OCI-LY1 (cell line): ENCODE measurements around the gene NPIPB2.

Experiments
- H2AFZ ChIP-seq: fragments of 200-600 bp; sonication (generic), shearing (Covaris generic); 2 replicates; pipeline ENCODE4 v1.6.0; 2014; ENCODE audit warnings: antibody characterized with exemption, mild to moderate bottlenecking, low read length
- H3F3A ChIP-seq: fragments of 200-600 bp; sonication (generic), shearing (Covaris generic); 2 replicates; pipeline ENCODE4 v1.6.0; 2014; ENCODE audit warnings: mild to moderate bottlenecking, antibody characterized with exemption, low read length, moderate library complexity; ENCODE audit not compliant: insufficient read depth
- H3K27ac ChIP-seq: fragments of 200-600 bp; sonication (generic); 2 replicates; pipeline ENCODE4 v1.5.1; 2014; ENCODE audit warnings: low read length, mixed run types, mild to moderate bottlenecking, low read depth; ENCODE audit not compliant: poor library complexity, severe bottlenecking
- H3K27me3 ChIP-seq: fragments of 200-600 bp; sonication (generic); 2 replicates; pipeline ENCODE4 v1.6.0; 2014; ENCODE audit warnings: antibody characterized with exemption, mild to moderate bottlenecking, low read length, moderate library complexity; ENCODE audit not compliant: insufficient read depth
- H3K36me3 ChIP-seq: fragments of 200-600 bp; sonication (generic); 2 replicates; pipeline ENCODE4 v1.6.1; 2014; ENCODE audit warnings: mild to moderate bottlenecking, antibody characterized with exemption, low read length, moderate library complexity, mixed read lengths; ENCODE audit not compliant: insufficient read depth
- H3K4me1 ChIP-seq: fragments of 200-600 bp; sonication (generic); 2 replicates; pipeline ENCODE4 v1.5.1; 2014; ENCODE audit warnings: mild to moderate bottlenecking, low read length, moderate library complexity; ENCODE audit not compliant: insufficient read depth, severe bottlenecking
- H3K4me2 ChIP-seq: fragments of 200-600 bp; sonication (generic), shearing (Covaris generic); 2 replicates; pipeline ENCODE4 v1.6.1; 2014; ENCODE audit warnings: low read length
- H3K4me3 ChIP-seq: fragments of 200-600 bp; sonication (generic); 2 replicates; pipeline ENCODE4 v1.5.1; 2014; ENCODE audit warnings: low read length, low read depth, mild to moderate bottlenecking, mixed read lengths; ENCODE audit not compliant: poor library complexity, severe bottlenecking
- H3K79me2 ChIP-seq: fragments of 200-600 bp; shearing (Covaris generic); 2 replicates; pipeline ENCODE4 v1.6.1; 2016; ENCODE audit warnings: mixed run types, low read length, mixed read lengths; ENCODE audit not compliant: insufficient read depth
- H3K9ac ChIP-seq: fragments of 200-600 bp; sonication (generic), shearing (Covaris generic); 2 replicates; pipeline ENCODE4 v1.6.1; 2014; ENCODE audit warnings: mild to moderate bottlenecking, low read length, mixed read lengths
- H3K9me2 ChIP-seq: fragments of 200-600 bp; sonication (generic), shearing (Covaris generic); 2 replicates; pipeline ENCODE4 v1.6.1; 2014; ENCODE audit warnings: low read depth, mild to moderate bottlenecking, low read length, mixed read lengths
- H3K9me3 ChIP-seq: fragments of 200-600 bp; shearing (Covaris generic); 2 replicates; pipeline ENCODE4 v1.6.1; 2014; ENCODE audit warnings: low read length, mixed read lengths
- H4K20me1 ChIP-seq: fragments of 200-600 bp; sonication (generic), shearing (Covaris generic); 2 replicates; pipeline ENCODE4 v1.6.0; 2016; ENCODE audit warnings: mild to moderate bottlenecking, low read length; ENCODE audit not compliant: insufficient read depth
- EZH2 ChIP-seq: fragments of 200-600 bp; sonication (generic), shearing (Covaris generic); IDR thresholded peaks from 2 replicates; pipeline ENCODE4 v1.8.0; 2017; ENCODE audit warnings: borderline replicate concordance, mixed run types, mild to moderate bottlenecking, antibody characterized with exemption, low read length, moderate library complexity, mixed read lengths
- TF ChIP-seq, protein P1 (sequence below): fragments of 200-600 bp; sonication (generic), shearing (Covaris generic); IDR thresholded peaks from 2 replicates; pipeline ENCODE4 v1.5.1; 2017; ENCODE audit warnings: mild to moderate bottlenecking, antibody characterized with exemption, low read length, moderate library complexity, mixed read lengths

NPIPB2 gene

DNA sequence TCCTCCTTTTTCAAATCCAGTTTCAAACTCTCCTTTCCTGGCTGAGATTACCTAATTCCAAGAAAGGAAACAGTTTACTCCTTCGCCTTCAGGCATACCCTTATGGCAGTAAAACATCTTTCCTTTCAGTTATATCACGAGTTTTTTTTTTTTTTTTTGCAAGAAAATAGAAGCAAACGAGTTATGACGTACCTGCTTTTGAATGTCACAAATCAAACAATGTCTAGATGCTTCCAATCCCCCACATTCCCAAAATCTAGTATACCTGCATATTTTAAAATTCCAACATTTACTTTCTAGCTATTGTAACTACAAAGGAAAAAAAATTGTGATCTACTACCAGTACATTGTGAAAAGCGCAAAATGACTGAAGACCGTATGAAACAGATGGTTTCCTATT, 55.0 kb downstream of the NPIPB2 start:
- H3K9me2 ChIP-seq, result no peaks in the 10 kb centered on the region
- no peak overlapping the region for H3K27ac ChIP-seq
- H3K4me3 ChIP-seq, result no peak overlapping the region
- no peaks in the 10 kb centered on the region for H4K20me1 ChIP-seq
- no peaks in the 10 kb centered on the region for H3K9me3 ChIP-seq
- no peaks in the 10 kb centered on the region for H3K4me1 ChIP-seq
- H3K79me2 ChIP-seq, result no peaks in the 10 kb centered on the region
- H3K27me3 ChIP-seq, result no peaks in the 10 kb centered on the region
- H2AFZ ChIP-seq, result no peak overlapping the region
- no peaks in the 10 kb centered on the region; the same call in 1 of the 2 replicates for H3F3A ChIP-seq
- no peak for TF ChIP-seq EZH2
- TF ChIP-seq, protein P1, sequence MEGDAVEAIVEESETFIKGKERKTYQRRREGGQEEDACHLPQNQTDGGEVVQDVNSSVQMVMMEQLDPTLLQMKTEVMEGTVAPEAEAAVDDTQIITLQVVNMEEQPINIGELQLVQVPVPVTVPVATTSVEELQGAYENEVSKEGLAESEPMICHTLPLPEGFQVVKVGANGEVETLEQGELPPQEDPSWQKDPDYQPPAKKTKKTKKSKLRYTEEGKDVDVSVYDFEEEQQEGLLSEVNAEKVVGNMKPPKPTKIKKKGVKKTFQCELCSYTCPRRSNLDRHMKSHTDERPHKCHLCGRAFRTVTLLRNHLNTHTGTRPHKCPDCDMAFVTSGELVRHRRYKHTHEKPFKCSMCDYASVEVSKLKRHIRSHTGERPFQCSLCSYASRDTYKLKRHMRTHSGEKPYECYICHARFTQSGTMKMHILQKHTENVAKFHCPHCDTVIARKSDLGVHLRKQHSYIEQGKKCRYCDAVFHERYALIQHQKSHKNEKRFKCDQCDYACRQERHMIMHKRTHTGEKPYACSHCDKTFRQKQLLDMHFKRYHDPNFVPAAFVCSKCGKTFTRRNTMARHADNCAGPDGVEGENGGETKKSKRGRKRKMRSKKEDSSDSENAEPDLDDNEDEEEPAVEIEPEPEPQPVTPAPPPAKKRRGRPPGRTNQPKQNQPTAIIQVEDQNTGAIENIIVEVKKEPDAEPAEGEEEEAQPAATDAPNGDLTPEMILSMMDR, result no peak
- peaks cover 93% of the 10 kb centered on the region for H3K36me3 ChIP-seq
- H3K4me2 ChIP-seq, result no peak overlapping the region
- no peak overlapping the region for H3K9ac ChIP-seq

DNA sequence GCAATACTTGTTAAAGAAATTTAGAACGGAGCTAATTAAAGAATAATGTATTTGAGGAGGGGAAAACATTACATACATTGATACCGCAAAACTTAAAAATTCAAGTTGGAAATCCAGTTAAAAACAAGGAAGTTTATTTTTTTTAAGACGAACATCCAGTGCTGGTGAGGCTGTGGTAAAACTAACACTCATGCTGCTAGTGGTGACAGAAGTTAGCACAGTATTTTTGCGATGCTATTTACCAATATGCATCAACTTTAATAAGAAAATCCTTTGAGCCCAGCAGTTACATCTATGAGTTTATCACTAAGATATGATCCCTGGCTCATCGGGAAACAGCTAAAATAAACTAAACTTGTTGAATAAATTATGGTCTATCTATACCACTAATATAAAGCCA, 57.8 kb downstream of the NPIPB2 start:
- TF ChIP-seq EZH2, result no peak
- TF ChIP-seq, protein P1, result no peak
- H3K36me3 ChIP-seq, result peaks cover 97% of the 10 kb centered on the region
- H3K79me2 ChIP-seq, result no peaks in the 10 kb centered on the region

DNA sequence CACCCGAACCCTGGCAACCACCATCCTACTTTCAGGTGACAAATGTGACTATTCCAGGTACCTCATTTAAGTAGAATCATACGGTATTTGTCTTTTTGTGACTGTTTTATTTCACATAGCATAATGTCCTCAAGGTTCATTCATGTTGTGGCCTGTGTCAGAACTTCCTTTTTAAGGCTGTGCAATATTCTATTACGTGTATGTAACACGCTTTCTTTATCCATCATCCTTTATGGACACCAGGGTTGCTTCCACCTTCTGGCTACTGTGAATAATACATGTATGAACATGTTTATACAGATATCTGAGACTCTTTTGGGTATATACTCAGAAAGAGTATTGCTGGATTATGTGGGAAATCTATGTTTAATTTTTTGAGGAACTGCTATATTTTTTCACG, 61.8 kb downstream of the NPIPB2 start:
- H3K4me3 ChIP-seq, result no peak overlapping the region
- H3K4me1 ChIP-seq, result no peaks in the 10 kb centered on the region
- H3K9ac ChIP-seq, result no peak overlapping the region
- peaks cover 97% of the 10 kb centered on the region for H3K36me3 ChIP-seq
- no peaks in the 10 kb centered on the region for H4K20me1 ChIP-seq
- no peaks in the 10 kb centered on the region for H3F3A ChIP-seq
- TF ChIP-seq, protein P1, result no peak
- TF ChIP-seq EZH2, result no peak
- no peaks in the 10 kb centered on the region for H3K79me2 ChIP-seq
- no peak overlapping the region for H3K4me2 ChIP-seq
- H3K9me2 ChIP-seq, result no peaks in the 10 kb centered on the region
- no peak overlapping the region for H2AFZ ChIP-seq
- H3K27me3 ChIP-seq, result no peaks in the 10 kb centered on the region
- H3K9me3 ChIP-seq, result no peaks in the 10 kb centered on the region
- no peak overlapping the region for H3K27ac ChIP-seq

More for the DNA sequence above, 57.8 kb downstream of the NPIPB2 start:
- no peak overlapping the region for H3K27ac ChIP-seq
- H4K20me1 ChIP-seq, result no peaks in the 10 kb centered on the region
- no peak overlapping the region for H3K4me2 ChIP-seq
- H3K27me3 ChIP-seq, result no peaks in the 10 kb centered on the region
- no peak overlapping the region for H2AFZ ChIP-seq
- no peak overlapping the region for H3K4me3 ChIP-seq
- H3K9ac ChIP-seq, result no peak overlapping the region
- H3K9me2 ChIP-seq, result no peaks in the 10 kb centered on the region
- no peaks in the 10 kb centered on the region for H3F3A ChIP-seq
- H3K9me3 ChIP-seq, result no peaks in the 10 kb centered on the region
- H3K4me1 ChIP-seq, result no peaks in the 10 kb centered on the region
